Activated CD4-positive, alpha-beta T cell treated with anti-CD3 and anti-CD28 coated beads for 24 hours (primary cell): ENCODE results near the gene SMU1.
"Not testable (repeated sequence)": the region's sequence is repeated elsewhere in the genome, so short reads cannot be mapped to it uniquely, and the experiment has no call there.

Source experiments
- DNase-seq, 2 donors: peaks; one replicate each; pipeline ENCODE4 v3.0.0-alpha.2; 2020; ENCODE audit warnings: low read depth in 2 of 2

SMU1 gene

DNA sequence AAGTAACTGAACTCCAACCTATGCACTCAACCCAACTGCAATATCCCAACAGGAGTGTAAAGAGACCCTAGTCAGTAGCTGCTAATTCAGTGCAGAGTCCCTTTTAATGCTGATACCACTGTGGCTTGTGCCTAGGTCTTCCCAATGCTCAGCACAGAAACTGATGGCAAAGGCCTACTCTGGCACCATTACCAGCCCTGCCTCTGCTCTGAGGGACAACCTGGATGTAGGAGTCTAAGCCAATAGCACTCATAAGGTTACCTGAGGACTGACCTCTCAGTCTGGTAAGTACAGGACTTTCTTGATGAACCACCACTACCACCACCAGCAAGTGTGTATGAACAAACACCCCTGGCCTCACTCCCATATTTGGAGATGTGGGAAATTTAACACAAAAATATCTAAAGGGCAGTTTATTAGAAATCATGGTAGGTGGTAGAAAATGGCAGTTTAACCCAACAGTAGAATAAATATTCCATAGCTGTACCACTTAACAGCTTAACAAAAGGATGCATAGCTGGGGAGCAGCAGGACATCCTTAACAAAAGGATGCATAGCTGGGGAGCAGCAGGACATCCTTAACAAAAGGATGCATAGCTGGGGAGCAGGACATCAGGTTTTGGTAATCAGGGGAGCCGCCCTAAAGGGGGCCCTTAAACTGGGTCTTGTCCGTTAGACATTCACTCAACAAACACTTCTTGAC lies 62.4 kb downstream of the SMU1 start:
- DNase-seq, result no peak

DNA sequence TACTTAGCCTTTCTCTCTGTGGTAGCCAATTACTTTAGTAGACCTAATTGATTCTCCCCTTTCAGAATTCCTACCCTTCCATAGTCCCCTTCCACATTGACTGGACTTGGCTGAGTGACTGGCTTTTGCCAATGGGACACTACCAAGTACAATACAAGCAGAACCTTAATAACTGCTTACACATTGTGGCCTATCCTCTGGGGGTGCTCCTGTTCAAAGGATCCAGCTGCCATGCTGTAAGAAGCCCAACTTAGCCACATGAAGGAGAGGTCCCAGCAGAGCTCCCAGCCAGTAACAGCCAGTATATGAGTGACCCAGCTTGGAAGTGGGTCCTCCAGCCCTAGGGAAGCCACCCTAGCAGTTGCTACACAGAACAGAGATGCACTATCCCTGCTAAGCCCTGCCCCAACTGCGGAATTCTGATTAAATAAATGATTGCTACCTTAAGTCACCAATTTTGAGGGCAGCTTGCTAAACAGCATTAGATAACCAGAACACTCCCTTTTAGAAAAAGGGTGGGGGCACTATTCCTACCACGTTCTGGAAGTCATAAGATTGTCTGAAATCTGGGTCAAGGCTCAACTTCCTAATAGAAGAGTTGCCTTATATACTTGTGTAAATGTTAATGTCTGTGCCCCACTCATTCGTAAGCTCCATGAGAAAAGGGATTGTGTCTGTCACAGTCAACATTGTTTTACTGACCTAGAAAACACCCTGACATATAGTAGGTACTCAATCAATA lies 64.0 kb downstream of the SMU1 start:
- no peak for DNase-seq

GRCh38 chr9:33011831-33012230 lies 64.6 kb downstream of the SMU1 start:
- DNase-seq, result no peak

DNA sequence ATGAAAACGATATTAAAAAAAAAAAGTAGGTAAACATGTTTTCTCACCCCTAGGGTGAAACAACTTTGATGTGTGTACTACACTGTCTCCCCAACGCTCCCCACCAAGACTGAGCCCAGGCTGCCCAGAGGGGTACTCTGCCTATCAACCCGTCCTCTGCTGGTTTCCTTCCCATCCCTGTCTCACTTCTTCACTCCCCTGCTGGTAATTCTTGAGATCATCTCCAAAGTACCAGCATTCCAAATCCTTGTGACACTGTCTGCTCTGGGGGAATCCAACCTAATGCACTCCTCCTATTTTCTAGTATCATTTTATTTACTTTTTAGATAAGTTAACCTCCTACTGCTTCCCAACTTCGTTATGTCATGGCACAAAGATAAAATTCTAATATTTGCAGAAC lies 68.7 kb downstream of the SMU1 start:
- DNase-seq, result no peak

- DNase-seq, result not testable (repeated sequence)
Observed at GRCh38 chr9:33005335-33005734, 71.1 kb downstream of the SMU1 start.

GRCh38 chr9:33000682-33001055 lies 75.8 kb downstream of the SMU1 start:
- DNase-seq, result peak in 1 of 2 donors; percentile 10

DNA sequence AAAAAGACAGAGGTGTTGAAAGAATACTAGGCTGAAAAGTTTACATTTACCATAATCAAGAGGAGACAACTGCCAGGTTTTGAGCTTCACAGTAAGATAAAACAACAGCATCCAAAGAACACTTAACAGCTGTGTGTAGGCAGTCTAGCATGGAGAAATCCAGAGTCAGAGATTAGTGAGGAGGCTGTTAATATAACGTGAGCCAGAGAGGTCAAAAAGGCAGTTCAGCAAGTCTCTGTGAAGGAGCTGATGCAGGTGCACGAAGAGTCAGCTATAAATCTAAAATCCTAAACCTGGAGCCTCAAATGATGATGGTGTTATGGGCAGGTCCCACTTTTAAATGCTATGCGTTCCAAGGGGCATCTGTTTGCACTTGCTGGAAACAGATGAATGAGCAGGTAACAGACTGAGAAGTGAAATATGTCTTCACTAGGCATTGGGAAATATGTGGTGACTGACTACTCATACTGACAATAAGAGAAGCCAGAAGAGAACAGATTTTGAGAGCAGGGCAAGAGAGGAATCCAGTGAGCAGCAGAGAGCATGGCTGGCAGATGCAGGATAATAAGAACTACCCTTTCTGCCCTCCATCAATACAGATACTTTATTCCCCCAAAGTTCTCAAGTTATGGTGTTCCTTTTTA lies 83.8 kb downstream of the SMU1 start:
- no peak for DNase-seq

DNA sequence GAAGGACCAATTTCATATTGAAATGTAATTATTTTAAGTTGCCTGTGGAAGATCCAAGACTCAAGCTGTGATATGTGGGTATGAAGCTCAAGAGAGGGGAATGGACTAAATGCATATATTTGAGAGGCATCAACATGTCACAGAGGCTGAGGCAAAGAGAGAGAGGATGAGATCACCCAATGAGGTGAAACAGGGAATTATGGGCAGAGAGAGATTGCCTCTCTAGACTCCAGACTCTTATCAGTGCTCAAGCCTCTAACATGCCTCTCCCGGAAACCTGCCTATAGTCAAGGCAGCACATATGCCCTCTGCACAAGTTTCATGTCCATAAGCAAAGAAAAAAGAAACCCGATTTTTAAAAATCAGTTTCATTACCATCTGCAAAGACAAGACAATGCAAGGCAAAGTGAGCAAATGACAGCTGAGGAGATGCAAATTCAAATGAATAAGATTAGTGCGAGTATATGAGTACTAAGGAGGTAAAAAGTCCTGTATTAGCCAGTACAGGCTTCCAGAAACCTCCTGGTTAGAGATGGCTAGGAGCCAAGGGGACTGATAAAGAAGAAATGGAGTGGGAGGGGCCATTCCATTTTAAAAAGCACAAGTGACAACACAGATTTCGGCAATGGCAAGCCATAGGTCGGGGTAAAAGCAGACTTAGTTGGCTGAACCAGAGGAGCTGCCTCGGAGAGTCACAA lies 84.4 kb downstream of the SMU1 start:
- DNase-seq, result no peak
